ENCODE data around the gene NPAS2.

DNA sequence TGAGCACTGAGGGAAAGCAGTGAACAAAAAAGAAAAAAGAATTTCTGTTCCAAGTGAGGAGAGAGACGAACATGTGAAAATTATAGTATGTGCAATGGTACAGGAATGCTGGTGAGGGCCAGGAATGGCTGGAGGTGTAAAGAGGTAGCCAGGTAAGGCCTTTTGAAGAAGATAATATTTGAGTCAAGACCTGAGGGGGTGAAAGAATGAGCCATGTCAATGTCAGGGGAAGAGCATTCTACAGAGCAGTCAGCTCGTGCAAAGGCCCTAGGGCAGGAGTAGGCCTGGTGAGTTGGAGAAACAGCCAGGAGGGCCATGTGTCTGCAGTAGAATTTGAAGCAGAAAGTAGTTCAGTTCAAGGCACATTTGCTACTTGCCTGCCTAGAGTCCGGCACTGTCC, 169.7 kb downstream of the NPAS2 start:
- no peak for TF ChIP-seq POLR2AphosphoS5 (IDR thresholded peaks at IDR 0.05)
- TF ChIP-seq, protein P1, sequence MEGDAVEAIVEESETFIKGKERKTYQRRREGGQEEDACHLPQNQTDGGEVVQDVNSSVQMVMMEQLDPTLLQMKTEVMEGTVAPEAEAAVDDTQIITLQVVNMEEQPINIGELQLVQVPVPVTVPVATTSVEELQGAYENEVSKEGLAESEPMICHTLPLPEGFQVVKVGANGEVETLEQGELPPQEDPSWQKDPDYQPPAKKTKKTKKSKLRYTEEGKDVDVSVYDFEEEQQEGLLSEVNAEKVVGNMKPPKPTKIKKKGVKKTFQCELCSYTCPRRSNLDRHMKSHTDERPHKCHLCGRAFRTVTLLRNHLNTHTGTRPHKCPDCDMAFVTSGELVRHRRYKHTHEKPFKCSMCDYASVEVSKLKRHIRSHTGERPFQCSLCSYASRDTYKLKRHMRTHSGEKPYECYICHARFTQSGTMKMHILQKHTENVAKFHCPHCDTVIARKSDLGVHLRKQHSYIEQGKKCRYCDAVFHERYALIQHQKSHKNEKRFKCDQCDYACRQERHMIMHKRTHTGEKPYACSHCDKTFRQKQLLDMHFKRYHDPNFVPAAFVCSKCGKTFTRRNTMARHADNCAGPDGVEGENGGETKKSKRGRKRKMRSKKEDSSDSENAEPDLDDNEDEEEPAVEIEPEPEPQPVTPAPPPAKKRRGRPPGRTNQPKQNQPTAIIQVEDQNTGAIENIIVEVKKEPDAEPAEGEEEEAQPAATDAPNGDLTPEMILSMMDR (IDR thresholded peaks at IDR 0.05): no peak
- no peak for TF ChIP-seq POLR2A (IDR thresholded peaks at IDR 0.05)

All from breast epithelium (tissue), 3 donors.